Astrocyte of the cerebellum (primary cell): ENCODE results near the gene LMAN2.

ENCODE experiments used
- DNase-seq: peaks from one replicate; pipeline ENCODE4 v3.0.0-alpha.2; 2011; ENCODE audit warnings: low read depth
- H3K4me3 ChIP-seq: 2 replicates; pipeline ENCODE4 v1.5.1; 2011; ENCODE audit warnings: mild to moderate bottlenecking, low read depth, low read length, moderate library complexity
- CTCF ChIP-seq: IDR thresholded peaks from 2 replicates; pipeline ENCODE4 v1.5.1; 2012; ENCODE audit warnings: low read length, low read depth, moderate library complexity, mild to moderate bottlenecking; ENCODE audit errors: missing control alignments
- in situ Hi-C: cut with HindIII; loops from 2 replicates; pipeline ENCODE4 v1.10.0; 2017; ENCODE audit warnings: low sequenced_read_pairs

Gene LMAN2

DNA sequence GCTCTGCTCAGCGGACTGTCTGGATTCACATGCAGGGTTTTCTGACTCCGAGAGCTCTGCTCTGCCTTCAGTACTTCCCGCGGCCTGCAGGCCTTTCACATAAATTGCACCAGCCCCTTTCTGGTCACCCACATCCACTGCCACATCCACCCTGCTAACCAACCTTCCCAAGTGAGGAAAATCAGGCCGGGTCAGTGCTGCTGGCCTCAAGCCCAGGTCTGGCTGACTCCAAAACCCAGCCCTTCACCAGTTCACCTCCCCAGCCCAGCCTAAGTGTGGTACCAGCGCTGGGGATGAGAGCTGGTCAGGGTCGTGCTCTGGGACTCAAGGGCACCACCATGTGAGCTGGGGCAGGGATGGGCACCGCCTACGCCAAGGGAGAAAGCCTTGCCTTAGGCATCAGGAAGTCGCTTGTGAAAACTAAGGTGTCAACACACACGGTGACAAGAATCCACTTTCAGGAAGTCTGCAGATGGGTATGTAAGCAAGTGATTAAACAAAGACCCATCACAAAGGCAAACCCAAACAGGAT, 12.3 kb downstream of the LMAN2 start:
- no peak overlapping the region for H3K4me3 ChIP-seq
- TF ChIP-seq CTCF: no peak
- DNase-seq: no peak
- in situ Hi-C loops: no loop called here

GRCh38 chr5:177338251-177339106, 13.0 kb downstream of the LMAN2 start:
- TF ChIP-seq CTCF: no peak
- in situ Hi-C loops: no loop called here
- no peak for DNase-seq
- H3K4me3 ChIP-seq: no peak overlapping the region

DNA sequence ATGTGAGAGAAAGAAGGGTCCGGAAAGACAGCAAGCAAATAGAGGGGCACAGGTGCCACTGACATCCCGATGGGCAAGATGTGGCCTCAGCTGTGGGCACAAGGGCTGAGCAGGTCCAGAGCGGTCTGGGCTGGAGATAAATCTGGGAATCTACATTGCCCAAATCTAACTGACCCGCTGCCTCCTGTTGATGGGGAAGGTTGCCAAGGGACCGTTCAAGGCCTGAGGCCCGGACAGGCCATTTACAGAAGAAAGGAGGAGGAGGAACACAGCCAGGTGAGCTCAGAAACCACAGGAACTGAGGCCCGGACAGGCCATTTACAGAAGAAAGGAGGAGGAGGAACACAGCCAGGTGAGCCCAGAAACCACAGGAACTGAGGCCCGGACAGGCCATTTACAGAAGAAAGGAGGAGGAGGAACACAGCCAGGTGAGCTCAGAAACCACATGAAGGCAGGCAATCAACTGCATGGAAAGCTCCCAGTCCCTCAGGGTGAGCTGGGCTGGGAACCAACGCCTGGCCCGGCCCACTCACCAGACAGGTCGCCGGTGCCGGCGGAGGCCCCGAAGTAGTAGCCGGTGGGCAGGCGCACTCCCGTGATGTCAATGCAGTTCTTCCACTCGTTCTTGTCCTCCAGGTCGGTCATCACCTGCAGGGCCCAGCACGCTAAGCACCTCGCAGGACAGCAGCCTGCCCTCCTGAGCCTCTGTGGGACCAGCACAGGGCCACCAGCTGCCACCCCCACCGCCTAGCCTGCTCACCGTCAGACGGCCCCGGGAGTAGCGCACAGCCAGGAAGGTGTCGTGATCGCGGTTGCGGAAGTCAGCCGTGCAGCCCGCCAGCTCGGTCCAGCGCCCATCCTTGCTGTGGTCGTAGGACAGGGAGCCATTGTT, 14.6 kb downstream of the LMAN2 start:
- no peak for TF ChIP-seq CTCF
- DNase-seq: no peak
- no peak overlapping the region for H3K4me3 ChIP-seq
- in situ Hi-C loops: no loop called here

DNA sequence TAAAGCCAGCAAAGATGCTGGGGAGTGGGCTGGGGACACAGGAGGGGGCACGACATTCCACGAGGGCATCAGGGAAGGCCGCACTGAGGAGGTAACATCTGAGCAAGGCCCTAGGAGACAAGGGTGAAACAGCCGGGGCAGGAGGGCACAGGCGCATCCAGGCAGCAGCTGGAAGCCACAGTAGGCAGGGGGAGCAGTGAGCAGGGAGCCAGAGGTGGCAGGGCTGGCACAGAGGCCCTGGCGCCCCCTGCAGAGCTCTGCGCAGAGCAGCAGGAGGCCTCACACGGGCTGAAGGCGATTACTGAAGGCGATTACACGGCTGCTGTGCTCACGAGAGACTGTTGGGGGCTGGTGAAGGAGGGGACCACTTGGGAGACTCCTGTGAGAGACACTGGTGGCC, 15.4 kb downstream of the LMAN2 start:
- DNase-seq: no peak
- no peak overlapping the region for H3K4me3 ChIP-seq
- in situ Hi-C loops: no loop called here
- no peak for TF ChIP-seq CTCF

DNA sequence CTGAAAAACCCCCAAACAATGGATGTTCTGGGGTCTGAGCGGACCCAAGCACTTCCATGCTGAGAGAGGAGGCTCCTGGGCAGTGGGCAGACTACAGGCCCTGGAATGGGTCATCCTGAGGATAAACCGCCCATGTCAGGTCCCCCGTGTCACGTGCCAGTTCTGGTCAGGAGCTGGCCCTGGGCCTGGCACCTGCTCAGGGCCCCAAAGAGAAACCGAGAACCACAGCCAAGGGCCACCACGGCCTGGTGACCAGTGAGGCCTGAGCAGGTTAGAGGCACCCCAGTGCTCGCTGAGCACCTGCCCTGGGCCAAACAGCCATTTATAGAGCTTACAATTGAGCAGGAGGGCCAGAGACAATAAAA, 15.8 kb downstream of the LMAN2 start:
- TF ChIP-seq CTCF: no peak
- H3K4me3 ChIP-seq: no peak overlapping the region
- DNase-seq: no peak
- in situ Hi-C loops: no loop called here
